ENCODE measurements around the gene UBR3.

The UBR3 gene

DNA sequence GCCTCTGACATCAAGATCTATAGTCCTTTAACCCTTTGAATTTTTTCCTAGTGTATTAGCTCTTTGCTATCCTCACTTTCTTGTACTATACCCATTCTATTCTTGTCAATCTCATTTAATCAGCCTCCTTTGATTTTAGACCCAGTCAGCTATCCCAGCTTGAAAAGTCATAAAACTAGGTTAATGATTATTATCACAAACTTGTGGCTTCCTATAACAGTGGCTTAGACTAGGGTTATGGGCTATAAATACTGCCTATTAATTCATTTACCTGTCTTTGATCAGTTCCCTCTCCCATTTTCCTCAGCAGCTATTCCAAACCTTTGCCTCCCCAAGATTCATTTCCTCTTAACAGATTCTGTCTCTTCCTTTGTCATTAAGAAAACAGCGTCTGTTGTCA lies 174.8 kb downstream of the UBR3 start:
- DNase-seq (ENCODE audit: low read depth), result no peak

DNA sequence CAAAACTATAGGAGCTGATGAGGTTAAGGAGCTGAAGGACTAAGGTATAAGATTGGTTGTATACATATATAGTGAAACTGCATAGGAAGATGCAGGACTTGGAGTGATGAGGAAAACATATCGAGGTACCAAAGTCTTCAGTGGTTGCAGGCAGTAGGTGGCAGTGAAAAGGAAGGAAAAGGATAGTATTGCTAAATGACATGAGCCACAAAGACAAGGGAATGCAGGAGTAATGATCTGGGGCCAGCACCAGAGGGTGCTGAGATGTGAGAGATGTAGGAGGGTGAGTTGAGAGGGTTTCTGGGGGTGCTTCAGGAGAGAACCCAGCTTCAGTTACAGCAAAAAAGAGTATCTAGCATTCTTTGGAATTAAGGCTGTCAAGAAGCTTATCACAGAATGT lies 178.4 kb downstream of the UBR3 start:
- DNase-seq (ENCODE audit: low read depth), result no peak

DNA sequence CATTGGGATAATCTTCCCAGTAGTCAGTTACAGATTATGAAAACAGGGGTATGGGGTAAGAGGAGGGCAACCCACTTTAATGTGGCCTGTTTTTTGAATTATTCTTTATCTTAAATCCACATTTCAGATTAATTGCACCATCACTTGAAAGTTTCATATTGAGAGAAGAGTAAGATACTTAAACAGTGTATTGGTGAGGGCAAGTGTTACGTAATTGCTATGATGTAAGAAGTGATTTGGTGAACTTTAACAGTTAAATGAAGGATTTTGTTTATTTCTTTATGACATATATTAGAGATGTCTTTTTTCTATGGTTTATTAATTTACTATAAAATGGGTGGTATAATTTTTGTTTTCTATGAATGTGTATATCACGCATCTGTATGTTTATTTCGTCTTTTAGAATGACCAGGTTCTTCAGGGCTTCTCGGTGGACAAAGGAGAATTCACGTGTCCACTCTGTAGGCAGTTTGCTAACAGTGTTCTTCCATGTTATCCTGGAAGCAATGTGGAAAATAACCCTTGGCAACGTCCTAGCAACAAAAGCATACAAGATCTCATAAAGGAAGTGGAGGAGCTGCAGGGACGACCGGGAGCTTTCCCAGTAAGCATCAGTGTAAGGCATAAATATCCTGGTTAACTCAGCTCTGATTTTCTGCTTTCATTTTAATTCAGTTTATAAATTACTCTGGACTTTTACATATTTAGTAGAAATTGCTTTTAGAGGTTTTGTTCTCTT lies 179.5 kb downstream of the UBR3 start:
- no peak for DNase-seq (ENCODE audit: low read depth)

- DNase-seq (ENCODE audit: low read depth), result no peak
Measured at GRCh38 chr2:170009209-170009608, 182.0 kb downstream of the UBR3 start.

DNA sequence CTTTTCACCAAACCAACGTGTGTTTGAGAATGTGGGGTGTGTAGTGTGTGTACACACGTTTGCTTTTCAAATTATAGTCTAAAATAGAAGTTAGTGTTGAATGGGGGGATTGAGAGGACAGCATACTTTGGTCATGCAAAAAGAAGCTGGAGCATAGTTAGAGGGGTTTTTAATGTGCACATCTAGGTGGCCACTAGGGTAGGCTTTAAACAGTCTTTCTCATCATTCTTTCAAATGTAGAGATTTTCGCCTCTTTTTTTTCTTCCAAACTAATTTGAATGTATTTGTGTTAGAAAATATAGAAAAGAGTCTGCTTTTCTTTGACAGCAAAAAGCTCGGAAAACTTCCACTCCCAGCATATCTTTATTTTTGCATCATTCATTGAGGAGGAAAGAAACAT lies 185.5 kb downstream of the UBR3 start:
- DNase-seq (ENCODE audit: low read depth), result no peak

DNA sequence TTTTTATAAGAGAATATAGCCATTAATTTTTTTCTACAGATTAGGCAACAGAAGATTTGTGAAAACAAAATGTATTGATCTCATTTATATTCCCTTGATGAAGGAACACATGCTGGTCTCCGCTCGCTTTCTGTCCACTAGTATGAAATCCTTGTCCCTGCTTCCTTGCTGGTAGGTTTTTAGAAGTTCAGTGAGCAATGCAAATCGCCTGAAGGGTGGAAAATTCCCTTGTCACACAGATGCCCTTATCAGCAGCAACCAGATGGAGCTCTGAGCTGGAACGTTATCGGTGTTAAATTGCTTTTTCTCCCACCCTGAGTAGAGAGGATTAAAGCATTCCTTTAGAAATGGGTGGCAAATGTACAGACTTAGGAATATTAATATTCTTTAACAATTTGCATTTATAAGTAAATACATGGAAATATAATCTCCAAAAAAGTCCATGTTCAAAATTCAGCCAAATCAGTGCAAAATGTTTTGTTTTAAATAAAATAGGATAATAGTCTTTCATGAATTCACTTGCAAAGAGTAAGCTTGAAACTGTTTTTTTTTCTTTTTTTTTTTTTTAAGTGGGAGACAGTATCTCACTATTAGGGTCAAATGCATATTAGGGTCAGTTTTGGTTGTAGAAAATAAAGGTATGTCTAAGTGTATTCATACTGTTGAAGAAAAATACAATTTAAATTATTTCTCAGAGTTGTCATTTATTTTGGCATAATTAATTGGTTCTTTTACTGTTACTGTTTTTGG lies 186.7 kb downstream of the UBR3 start:
- DNase-seq (ENCODE audit: low read depth), result no peak

GRCh38 chr2:170014769-170015168 lies 187.5 kb downstream of the UBR3 start:
- DNase-seq (ENCODE audit: low read depth), result no peak

- no peak for DNase-seq (ENCODE audit: low read depth)
Measured at GRCh38 chr2:170017860-170018532, 190.7 kb downstream of the UBR3 start.

DNA sequence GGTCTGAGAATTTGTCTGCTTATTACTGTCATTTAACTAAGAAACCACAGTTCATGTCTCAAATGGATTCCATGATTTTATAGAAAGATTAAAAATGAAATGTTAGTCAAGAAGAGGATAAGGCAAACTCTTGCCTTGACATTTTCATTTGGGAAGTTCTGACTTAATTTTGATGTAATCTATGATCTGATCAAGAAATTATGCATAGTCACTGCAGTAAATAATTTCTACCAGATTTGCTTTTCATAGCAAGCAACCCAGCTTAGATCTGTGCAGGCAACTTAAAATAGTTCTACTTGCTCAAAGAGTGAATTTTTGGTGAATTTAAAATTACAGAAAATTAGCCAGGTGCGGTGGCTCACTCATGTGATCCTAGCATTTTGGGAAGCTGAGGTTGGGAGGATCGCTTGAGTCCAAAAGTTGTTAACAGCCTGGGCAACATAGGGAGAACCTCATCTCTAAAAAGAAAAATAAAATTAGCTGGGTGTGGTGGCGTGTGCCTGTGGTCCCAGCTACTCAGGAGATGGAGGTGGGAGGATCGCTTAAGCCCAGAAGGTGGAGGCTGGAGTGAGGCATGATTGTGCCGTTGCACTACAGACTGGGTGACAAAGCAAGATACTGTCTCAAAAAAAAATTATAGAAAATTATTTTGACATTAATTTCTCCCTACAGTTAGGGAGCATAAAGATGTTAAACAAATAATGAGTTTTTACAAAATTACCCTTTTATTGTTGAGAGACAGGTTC lies 192.0 kb downstream of the UBR3 start:
- DNase-seq (ENCODE audit: low read depth), result no peak

DNA sequence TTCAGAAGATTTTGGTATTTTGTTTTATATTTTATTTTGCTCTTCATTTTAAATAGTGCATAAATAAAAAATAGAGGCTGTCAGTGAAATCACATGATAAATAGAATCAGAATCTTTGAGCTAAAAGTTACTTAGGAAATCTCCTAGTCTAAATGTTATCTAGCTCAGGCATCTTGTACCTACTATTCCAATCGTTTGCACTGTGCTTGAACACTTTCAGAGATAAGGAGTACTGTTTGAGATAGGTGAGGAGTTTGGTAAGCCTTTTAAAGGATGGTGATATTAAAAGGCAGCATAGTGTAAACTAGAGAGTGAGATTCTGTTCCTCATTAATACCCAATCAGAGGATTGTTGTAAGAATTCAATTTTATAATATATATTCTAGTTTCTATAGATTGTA lies 193.5 kb downstream of the UBR3 start:
- no peak for DNase-seq (ENCODE audit: low read depth)

GRCh38 chr2:170022692-170023091 lies 195.4 kb downstream of the UBR3 start:
- DNase-seq (ENCODE audit: low read depth), result peak; percentile 92

DNA sequence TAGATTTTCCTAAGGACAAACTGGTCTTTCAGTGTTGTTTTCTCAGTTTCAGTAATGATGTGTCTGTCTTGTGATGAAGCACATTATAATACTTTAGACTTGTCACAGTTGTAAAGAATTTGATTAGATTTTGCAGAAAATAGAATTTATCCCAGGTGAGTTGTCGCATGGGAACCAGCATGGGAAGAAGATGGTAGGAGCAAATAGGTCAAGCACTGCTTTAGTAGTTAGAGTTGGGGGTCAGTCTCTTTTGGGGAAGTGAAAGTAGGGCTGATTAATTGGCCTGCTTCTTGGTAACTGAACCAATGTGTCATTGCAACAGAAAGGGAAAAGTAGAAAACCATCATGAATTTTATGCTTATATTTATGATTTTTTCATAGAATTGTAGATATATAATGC lies 197.5 kb downstream of the UBR3 start:
- DNase-seq (ENCODE audit: low read depth), result no peak

DNA sequence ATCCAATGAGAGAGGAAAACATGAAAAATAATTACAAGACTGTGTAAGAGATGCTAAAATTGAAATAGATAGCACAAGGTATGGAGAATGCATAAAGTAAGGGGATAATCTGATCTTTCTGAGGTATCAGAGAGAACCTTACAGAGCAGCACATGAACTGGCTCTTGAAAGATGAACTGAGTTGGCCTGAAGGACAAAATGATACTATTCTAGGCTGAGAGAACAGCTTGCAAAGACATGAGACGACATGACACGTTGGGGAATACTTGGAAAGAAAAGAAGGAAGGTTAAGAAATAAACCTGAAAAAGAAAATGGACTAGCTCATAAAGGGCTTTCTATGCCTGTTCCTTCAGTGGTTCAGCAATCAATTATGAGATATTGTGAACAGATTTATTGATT lies 198.0 kb downstream of the UBR3 start:
- no peak for DNase-seq (ENCODE audit: low read depth)

- no peak for DNase-seq (ENCODE audit: low read depth)
Measured at GRCh38 chr2:170026361-170026760, 199.1 kb downstream of the UBR3 start.

DNA sequence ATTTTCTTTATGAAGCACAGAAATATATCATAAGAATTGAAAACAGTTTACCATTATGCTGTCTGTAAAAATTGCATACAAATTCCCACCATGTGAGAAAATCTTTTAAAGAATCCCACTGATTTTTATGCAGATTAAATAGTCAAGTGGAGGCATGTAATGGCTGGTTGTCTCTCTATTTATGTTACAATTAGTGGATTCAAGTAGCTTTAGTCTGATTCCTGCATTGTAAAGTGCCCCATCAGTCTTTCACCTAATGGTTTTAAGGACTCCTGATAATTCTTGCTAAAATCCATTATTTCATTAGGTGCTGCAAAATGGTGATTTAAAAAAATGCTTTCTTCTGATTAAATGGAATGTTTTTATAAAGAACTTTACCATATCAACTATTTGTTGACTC lies 202.3 kb downstream of the UBR3 start:
- DNase-seq (ENCODE audit: low read depth), result no peak

- no peak for DNase-seq (ENCODE audit: low read depth)
Measured at GRCh38 chr2:170030040-170030439, 202.8 kb downstream of the UBR3 start.

DNA sequence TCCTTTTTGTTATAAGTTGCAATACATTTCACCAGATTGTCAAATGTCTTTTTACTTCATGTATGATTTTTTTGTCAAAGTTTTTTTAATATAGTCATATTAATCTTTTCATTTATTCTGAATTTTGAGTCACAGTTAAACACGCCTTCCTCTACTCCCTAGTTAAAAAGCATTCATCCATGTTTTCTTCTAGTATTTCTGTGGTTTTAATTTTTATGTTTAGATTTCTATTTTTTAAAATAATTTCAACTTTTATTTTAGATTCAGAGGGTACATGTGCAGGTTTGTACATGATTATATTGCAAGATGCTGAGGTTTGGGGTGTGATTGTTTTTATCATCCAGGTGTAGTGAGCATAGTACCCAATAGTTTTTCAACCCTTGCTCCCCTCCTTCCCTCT lies 204.0 kb downstream of the UBR3 start:
- DNase-seq (ENCODE audit: low read depth), result no peak

GRCh38 chr2:170034596-170034995 lies 207.3 kb downstream of the UBR3 start:
- no peak for DNase-seq (ENCODE audit: low read depth)

GRCh38 chr2:170038734-170039133 lies 211.5 kb downstream of the UBR3 start:
- DNase-seq (ENCODE audit: low read depth), result no peak

DNA sequence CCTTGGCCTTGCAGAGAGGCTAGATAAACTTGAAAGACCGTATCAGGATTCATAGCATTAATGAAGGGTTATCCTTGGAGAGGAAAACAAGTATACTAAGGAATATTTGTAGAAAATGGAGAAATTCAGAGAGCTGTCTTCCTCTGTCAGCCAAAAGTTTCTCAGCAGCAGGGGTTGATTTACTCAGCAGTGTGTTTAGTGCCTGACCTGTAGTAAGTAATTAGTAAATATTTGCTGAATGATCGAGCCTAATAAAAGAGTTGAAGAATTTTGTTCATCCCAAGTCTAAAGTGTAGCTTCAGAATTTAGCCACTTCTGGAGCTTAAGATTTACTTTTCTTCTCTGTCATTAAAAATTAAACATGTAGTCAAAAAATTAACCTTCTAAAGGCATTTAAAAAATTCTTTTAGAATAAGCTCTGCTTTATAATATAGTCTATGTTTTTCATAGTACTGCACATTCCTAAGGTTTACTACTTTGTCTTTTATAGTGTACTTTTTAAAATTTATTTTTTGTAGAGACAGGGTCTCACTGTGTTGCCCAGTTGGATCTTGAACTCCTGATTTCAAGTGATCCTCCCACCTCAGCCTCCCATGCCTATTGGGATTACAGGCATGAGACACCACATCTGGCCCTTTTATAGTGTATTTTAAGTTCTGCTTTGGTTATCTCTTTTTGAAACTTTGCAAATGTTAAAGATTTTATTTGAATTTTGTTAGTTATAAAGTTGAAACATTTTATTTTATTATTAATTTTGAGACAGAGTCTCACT lies 212.3 kb downstream of the UBR3 start:
- peak; percentile 32 for DNase-seq (ENCODE audit: low read depth)

DNA sequence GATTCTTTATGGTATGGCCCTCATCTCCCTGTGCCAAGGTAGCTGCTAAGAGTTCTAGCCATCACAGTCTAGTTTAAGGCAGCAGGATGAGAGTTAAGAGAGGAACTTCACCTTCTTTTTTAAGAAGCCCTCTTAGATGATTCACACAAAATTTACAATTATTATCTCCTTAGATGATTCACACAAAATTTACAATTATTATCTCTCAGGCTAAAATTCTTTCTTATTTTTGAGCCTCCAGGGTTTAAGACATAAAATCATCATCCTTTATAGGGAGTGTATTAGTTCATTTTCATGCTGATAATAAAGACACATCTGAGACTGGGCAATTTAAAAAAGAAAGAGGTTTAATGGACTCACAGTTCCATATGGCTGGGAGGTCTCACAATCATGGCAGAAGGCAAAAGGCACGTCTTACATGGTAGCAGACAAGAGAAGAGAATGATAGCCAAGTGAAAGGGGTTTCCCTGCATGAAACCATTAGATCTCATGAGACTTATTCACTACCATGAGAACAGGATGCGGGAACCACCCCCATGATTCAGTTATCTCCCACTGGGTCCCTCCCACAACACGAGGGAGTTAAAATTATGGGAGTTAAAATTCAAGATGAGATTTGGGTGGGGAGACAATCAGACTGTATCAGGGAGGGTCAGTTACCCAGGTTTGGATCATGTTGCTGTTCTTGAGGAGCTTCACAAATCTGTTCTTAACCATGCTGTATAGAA lies 217.7 kb downstream of the UBR3 start:
- no peak for DNase-seq (ENCODE audit: low read depth)

Measured in EH (cell line).